IMR-90 (cell line): ENCODE measurements around the gene NRP1. TPM values are rescaled to one million over a fixed set of nuclear protein-coding genes. Genes with fewer than 3 reads are reported as not detected.
"Not testable (repeated sequence)": the region's sequence is repeated elsewhere in the genome, so short reads cannot be mapped to it uniquely, and the experiment has no call there.

ENCODE experiments used
- ATAC-seq: fragments of 200-7000 bp; cut with Tn5 transposase; 2 replicates; pipeline ENCODE4 v1.9.1; 2020; ENCODE audit warnings: low read depth, mild to moderate bottlenecking, moderate library complexity
- BruUV-seq: library from RNA; stranded (reverse); fragments of 400-500 nt; replicated peaks from 2 replicates; lab custom pipeline; 2021; lab: Mats Ljungman, UMichigan
- CTCF ChIA-PET: fragments of 300-600 bp; formaldehyde crosslinking; extraction: SDS; loops from one replicate; lab custom pipeline; 2021; ENCODE audit warnings: antibody characterized with exemption; lab: Yijun Ruan, JAX
- POLR2A ChIA-PET: fragments of 300-600 bp; sonication (Branson Sonifier 250); formaldehyde crosslinking; loops from one replicate; lab custom pipeline; 2022; ENCODE audit warnings: antibody characterized with exemption; ENCODE audit not compliant: unreplicated experiment; lab: Charles Lee
- DNase-seq: peaks from one replicate; pipeline ENCODE4 v3.0.0; 2013
- H2AFZ ChIP-seq: replicated peaks from 2 replicates; pipeline ENCODE3; 2013; ENCODE audit warnings: low read length, mild to moderate bottlenecking; ENCODE audit not compliant: poor library complexity
- H2AK5ac ChIP-seq: 2 replicates; pipeline ENCODE4 v1.6.1; 2013; ENCODE audit warnings: low read depth, low read length, inconsistent platforms
- H2AK9ac ChIP-seq: replicated peaks from 2 replicates; pipeline ENCODE3; 2013; ENCODE audit warnings: mild to moderate bottlenecking, low read depth, low read length, moderate library complexity; ENCODE audit not compliant: poor library complexity
- H2BK120ac ChIP-seq: 2 replicates; pipeline ENCODE4 v1.6.1; 2013; ENCODE audit warnings: low read depth, low read length, inconsistent platforms
- H2BK15ac ChIP-seq: 3 replicates; pipeline ENCODE4 v1.6.1; 2013; ENCODE audit warnings: low read depth, low read length, inconsistent platforms
- H2BK20ac ChIP-seq: 2 replicates; pipeline ENCODE4 v1.6.1; 2013; ENCODE audit warnings: low read depth, mild to moderate bottlenecking, inconsistent platforms, low read length, moderate library complexity
- H2BK5ac ChIP-seq: 2 replicates; pipeline ENCODE4 v1.6.1; 2013; ENCODE audit warnings: mild to moderate bottlenecking, low read depth, low read length, inconsistent platforms; ENCODE audit not compliant: poor library complexity, severe bottlenecking
- H3K14ac ChIP-seq: replicated peaks from 2 replicates; pipeline ENCODE4 v1.6.1; 2013; ENCODE audit warnings: low read depth, low read length, inconsistent platforms
- H3K18ac ChIP-seq: 2 replicates; pipeline ENCODE4 v1.6.1; 2013; ENCODE audit warnings: low read depth, low read length, control low read depth
- H3K23ac ChIP-seq: 2 replicates; pipeline ENCODE4 v1.6.1; 2013; ENCODE audit warnings: low read depth, low read length, inconsistent platforms
- H3K27ac ChIP-seq: 2 replicates; pipeline ENCODE4 v1.5.1; 2013; ENCODE audit warnings: mild to moderate bottlenecking, control low read depth, low read length; ENCODE audit not compliant: insufficient read depth
- H3K27me3 ChIP-seq: 2 replicates; pipeline ENCODE4 v1.6.1; 2013; ENCODE audit warnings: low read length; ENCODE audit not compliant: control insufficient read depth, insufficient read depth
- H3K36me3 ChIP-seq: 2 replicates; pipeline ENCODE4 v1.6.1; 2013; ENCODE audit warnings: low read length, mixed read lengths; ENCODE audit not compliant: control insufficient read depth, insufficient read depth
- H3K4ac ChIP-seq: 2 replicates; pipeline ENCODE4 v1.6.1; 2013; ENCODE audit warnings: low read depth, low read length, inconsistent platforms
- H3K4me1 ChIP-seq: 2 replicates; pipeline ENCODE4 v1.6.1; 2013; ENCODE audit warnings: low read length, mixed read lengths; ENCODE audit not compliant: control insufficient read depth, insufficient read depth
- H3K4me2 ChIP-seq: 2 replicates; pipeline ENCODE4 v1.6.1; 2013; ENCODE audit warnings: low read depth, mild to moderate bottlenecking, control low read depth, low read length, moderate library complexity
- H3K4me3 ChIP-seq: 2 replicates; pipeline ENCODE4 v1.5.1; 2013; ENCODE audit warnings: low read depth, mild to moderate bottlenecking, control low read depth, low read length, moderate library complexity; ENCODE audit not compliant: insufficient read depth
- H3K56ac ChIP-seq: 2 replicates; pipeline ENCODE4 v1.6.1; 2013; ENCODE audit warnings: low read length, inconsistent platforms; ENCODE audit not compliant: insufficient read depth; ENCODE audit errors: extremely low read depth
- H3K79me1 ChIP-seq, 2 experiments: 2 replicates each; pipeline ENCODE4 v1.6.1; 2013; ENCODE audit warnings: low read length in 2 of 2, inconsistent platforms in 1 of 2, low read depth in 1 of 2
- H3K9ac ChIP-seq: 2 replicates; pipeline ENCODE4 v1.6.1; 2013; ENCODE audit warnings: low read depth, low read length, control low read depth
- H3K9me1 ChIP-seq: 2 replicates; pipeline ENCODE4 v1.6.1; 2013; ENCODE audit warnings: low read length, inconsistent platforms; ENCODE audit not compliant: insufficient read depth
- H3K9me3 ChIP-seq: 2 replicates; pipeline ENCODE4 v1.6.1; 2013; ENCODE audit warnings: low read length; ENCODE audit not compliant: control insufficient read depth, insufficient read depth
- H4K20me1 ChIP-seq: 2 replicates; pipeline ENCODE4 v1.6.1; 2013; ENCODE audit warnings: low read length, inconsistent platforms; ENCODE audit not compliant: insufficient read depth
- H4K5ac ChIP-seq: 2 replicates; pipeline ENCODE4 v1.6.1; 2013; ENCODE audit warnings: mild to moderate bottlenecking, low read depth, low read length, control low read depth
- H4K8ac ChIP-seq, 2 experiments: 2 replicates each; pipeline ENCODE4 v1.6.1; 2013; ENCODE audit warnings: low read depth in 2 of 2, low read length in 2 of 2, control low read depth in 1 of 2, inconsistent platforms in 1 of 2
- H4K91ac ChIP-seq: 2 replicates; pipeline ENCODE4 v1.6.1; 2013; ENCODE audit warnings: low read depth, low read length, inconsistent platforms; ENCODE audit not compliant: insufficient read depth
- WGBS, 2 experiments: methylation state at CpG; one replicate each; pipeline versions ENCODE4 v1.1.5 to v1.1.7; 2013; ENCODE audit warnings: missing lambda C conversion rate in 2 of 2; ENCODE audit not compliant: insufficient read length in 1 of 2; ENCODE audit errors: extremely low coverage in 2 of 2; 5-methylcytosine and 5-hydroxymethylcytosine counted together
- dilution Hi-C: fragments of 300-500 bp; cut with HindIII; formaldehyde crosslinking; loops from one replicate; pipeline ENCODE4 v1.14.3; 2018; ENCODE audit warnings: low sequenced_read_pairs; ENCODE audit not compliant: unreplicated experiment
- in situ Hi-C: fragments of 300-500 bp; cut with MboI; formaldehyde crosslinking; loops from 3 replicates; pipeline ENCODE4 v1.14.3; 2019; ENCODE audit warnings: low sequenced_read_pairs, inconsistent platforms, mixed read lengths
- intact Hi-C: fragments of 100-400 bp; cut with micrococcal nuclease; formaldehyde crosslinking; loops from 2 replicates; pipeline ENCODE4 v1.10.0; 2022
- polyA plus RNA-seq, 3 experiments: library from polyadenylated mRNA; depleted of rRNA; stranded (reverse); fragments of >200 nt; gene quantifications; 2 replicates each; pipeline ENCODE4 v1.2.3, GENCODE V29; 2012; ENCODE audit warnings: low replicate concordance in 1 of 3
- total RNA-seq: library from RNA; depleted of rRNA; stranded (reverse); fragments of >200 nt; gene quantifications from 2 replicates; pipeline ENCODE4 v1.2.3, GENCODE V29; 2012

The NRP1 gene
- total and polyA plus RNA-seq, 2 of the 4 experiments (the other 2 are of a cell fraction), result 108 to 227 TPM

GRCh38 chr10:33222304-33222703, 112.2 kb downstream of the NRP1 start:
- DNase-seq, H4K5ac ChIP-seq, H3K4me3 ChIP-seq, ATAC-seq, H3K56ac ChIP-seq, H3K23ac ChIP-seq, H3K4me2 ChIP-seq, H4K20me1 ChIP-seq, dilution Hi-C loops, H3K4ac ChIP-seq, POLR2A ChIA-PET, H4K8ac ChIP-seq, H2BK5ac ChIP-seq, H2BK120ac ChIP-seq, H3K27ac ChIP-seq, H3K9me1 ChIP-seq, BruUV-seq, H2AFZ ChIP-seq, H2BK20ac ChIP-seq, H3K9ac ChIP-seq, H3K18ac ChIP-seq, H3K27me3 ChIP-seq, H3K4me1 ChIP-seq, H2AK5ac ChIP-seq, in situ Hi-C loops, intact Hi-C loops, H3K14ac ChIP-seq, H2BK15ac ChIP-seq, H2AK9ac ChIP-seq, CTCF ChIA-PET, H4K91ac ChIP-seq, H3K9me3 ChIP-seq: not testable (repeated sequence)
- WGBS, 2 experiments, result no CpG with 5 or more reads among the region's 9 CpGs
- Histone ChIP-seq H3K79me1 (peaks cover 15 to 33% of the 10 kb centered on the region in 2 experiments), H3K36me3 (peaks cover 34% of the 10 kb centered on the region)
